Hindlimb muscle (tissue), 1 donor: Measurements from ENCODE around the gene UBE2I. TPM values are rescaled to one million over a fixed set of nuclear protein-coding genes. Genes with fewer than 3 reads are reported as not detected.
A peak's percentile ranks its signal among the peaks of the same experiment; 100 is the strongest.

ENCODE experiments used
- DNase-seq: peaks from one replicate; pipeline ENCODE4 v3.0.0-alpha.2; 2013
- polyA plus RNA-seq: library from polyadenylated mRNA; unstranded; fragments of 120-200 nt; gene quantifications from one replicate; pipeline ENCODE4 v1.2.1, GENCODE V29; 2013; ENCODE audit not compliant: insufficient read length

The UBE2I gene
- polyA plus RNA-seq, 1 donor = 101 TPM

DNA sequence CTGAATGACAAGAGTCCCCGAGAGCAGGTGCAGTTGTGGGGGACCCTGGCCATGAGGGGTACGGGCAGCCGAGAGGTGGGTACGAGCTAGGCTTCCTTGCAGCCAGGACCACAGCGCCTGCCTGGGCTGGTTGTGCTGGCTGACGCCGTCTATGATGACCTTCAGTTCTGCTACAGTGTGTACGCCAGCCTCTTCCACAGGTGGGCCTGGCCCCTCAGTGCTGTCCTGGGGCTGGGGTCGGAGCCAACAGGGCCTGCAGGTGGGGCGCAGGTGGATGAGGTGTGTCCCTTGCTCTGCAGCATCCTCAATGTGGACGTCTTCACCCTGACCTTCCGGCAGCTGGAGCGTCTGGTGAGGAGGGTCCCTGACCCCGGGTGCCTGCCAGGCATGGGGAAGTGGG is 35.1 kb downstream of the UBE2I start:
- no peak for DNase-seq

DNA sequence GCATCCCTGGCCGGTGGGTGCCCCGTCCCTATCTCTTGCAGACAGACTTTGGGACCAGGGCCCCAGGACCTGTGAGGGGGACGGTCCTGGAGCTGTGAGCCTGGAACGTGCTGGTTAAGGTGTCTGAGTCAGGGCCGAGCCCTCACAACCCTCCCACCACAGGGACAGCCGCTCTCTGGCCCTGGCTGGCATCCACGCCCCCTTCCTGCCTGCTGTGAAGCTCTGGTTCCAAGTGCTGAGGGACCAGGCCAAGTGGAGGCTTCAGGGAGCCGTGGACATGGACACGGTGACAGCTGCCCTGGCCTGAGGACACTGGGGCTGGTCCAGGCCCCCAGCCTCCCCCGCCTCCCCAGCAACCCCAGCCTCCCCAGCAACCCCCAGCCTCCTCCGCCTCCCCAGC is 35.7 kb downstream of the UBE2I start:
- no peak for DNase-seq

DNA sequence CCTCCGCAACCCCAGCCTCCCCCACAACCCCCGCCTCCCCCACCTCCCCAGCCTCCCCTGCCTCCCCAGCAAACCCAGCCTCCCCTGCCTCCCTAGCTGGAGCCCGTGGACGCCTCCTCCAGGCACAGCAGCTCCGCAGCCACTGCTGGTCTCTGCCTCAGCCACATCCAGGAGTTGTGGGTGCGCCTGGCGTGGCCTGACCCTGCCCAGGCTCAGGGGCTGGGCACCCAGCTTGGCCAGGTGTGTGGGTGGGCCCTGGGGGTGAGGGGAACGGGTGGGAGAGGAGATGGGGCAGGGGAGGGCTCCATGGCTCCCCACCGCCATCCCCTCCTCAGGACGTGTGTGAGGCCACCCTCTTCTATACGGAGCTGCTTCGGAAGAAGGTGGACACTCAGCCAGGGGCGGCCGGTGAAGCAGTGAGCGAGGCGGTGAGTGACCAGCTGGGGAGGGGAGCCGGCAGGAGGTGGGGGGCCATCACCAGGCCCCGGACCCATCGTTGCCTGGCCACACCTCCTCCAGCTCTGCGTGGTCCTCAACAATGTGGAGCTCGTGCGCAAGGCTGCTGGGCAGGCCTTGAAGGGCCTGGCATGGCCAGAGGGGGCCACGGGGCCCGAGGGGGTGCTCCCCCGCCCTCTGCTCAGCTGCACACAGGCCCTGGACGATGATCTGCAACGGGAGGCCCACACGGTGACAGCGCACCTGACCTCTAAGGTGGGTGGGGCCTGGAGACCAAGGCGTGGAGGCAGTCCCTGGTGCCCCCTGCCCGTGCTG is 36.4 kb downstream of the UBE2I start:
- DNase-seq = no peak

DNA sequence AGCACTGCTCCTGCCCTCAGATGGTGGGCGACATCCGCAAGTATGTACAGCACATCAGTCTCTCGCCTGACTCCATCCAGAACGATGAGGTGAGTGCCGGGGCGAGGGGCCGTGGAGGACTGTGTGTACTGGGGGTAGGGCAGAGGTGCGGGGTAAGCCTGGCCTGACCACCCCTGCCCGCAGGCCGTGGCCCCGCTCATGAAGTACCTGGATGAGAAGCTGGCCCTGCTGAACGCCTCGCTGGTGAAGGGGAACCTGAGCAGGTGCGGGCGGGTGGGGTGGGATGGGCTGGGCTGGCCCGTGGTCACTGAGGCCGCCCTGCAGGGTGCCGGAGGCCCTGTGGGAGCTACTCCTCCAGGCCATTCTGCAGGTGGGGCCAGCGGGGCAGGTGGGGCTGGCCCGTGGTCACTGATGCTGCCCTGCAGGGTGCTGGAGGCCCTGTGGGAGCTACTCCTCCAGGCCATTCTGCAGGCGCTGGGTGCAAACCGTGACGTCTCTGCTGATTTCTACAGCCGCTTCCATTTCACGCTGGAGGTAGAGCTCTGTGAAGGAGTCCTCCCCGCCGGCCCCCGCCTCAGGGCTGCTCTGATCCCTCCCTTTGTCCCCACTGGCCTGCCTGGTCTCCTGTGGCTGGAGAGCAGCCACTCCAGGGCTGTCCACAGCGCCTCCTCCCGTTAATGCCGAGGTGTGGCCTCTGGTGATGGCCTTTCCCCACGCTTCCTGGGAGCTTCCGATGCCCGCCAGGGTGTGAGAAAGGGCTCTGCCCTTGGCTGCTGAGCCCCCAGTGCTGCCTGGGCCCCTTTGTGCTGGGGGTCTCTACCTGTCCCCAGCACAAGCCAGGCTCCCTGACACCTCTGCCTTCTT is 37.2 kb downstream of the UBE2I start:
- no peak for DNase-seq

DNA sequence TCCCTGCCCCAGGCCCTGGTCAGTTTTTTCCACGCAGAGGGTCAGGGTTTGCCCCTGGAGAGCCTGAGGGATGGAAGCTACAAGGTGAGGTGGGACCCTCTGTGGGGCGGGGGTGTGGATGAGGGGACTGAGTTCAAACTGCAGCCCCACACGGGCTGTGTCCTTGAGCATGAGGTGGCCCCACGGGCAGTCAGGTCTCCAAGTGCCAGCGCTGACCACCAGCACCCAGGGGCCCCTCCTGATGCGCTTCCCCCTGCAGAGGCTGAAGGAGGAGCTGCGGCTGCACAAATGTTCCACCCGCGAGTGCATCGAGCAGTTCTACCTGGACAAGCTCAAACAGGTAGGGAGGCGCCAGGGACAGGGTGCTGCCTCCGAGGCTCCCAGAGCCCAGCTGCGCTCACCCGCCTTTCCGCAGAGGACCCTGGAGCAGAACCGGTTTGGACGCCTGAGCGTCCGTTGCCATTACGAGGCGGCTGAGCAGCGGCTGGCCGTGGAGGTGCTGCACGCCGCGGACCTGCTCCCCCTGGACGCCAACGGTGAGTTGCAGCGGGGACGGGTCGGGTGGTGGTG is 37.9 kb downstream of the UBE2I start:
- DNase-seq = no peak

DNA sequence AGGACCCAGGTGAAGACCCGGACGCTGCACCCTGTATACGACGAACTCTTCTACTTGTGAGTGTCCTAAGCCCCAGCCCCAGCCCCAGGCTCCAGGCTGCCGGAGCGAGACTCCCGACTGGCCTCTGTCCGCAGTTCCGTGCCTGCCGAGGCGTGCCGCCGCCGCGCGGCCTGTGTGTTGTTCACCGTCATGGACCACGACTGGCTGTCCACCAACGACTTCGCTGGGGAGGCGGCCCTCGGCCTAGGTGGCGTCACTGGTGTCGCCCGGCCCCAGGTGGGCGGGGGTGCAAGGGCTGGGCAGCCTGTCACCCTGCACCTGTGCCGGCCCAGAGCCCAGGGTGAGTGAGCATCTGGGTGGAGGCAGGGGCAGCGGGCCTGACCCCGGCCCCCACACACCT is 38.5 kb downstream of the UBE2I start:
- DNase-seq = no peak

DNA sequence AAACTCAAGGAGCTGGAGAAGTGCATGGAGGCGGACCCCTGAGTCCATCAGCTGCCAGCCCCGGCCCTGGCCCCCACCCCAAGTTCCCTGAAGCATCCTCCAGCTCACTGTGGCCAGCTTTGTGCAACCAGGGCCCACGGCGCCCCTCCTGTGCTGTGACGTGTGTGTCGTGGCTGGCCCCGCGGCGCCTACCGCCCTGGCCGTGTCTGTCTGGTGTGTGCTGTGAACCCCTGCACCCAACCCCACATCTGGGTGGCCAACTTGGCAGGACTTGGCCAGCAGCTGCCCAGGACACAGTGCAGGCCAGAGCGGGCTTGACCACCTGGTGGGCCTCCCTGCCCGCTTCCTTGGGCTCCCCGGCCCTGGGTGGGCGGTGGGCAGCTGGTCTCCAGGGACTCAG is 39.0 kb downstream of the UBE2I start:
- DNase-seq = no peak

DNA sequence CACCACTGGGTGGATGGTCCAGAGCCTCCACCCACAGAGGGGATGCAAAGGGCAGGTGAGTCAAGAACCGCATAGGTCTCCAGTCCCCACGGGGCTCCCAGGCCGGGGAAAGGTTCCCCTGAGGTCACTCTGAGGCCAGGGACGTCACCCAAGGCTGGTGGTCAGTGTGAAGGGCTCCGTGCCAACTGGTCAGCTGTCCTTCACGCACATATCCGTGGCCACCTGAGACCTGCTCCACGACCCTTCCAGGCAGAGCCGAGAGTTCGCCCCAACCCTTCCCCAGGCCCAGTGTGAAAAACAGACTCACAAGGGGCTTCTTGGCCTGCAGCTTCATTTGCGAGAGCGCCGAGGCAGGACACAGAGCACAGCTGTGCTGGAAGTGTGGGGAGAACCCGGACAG is 39.5 kb downstream of the UBE2I start:
- no peak for DNase-seq

DNA sequence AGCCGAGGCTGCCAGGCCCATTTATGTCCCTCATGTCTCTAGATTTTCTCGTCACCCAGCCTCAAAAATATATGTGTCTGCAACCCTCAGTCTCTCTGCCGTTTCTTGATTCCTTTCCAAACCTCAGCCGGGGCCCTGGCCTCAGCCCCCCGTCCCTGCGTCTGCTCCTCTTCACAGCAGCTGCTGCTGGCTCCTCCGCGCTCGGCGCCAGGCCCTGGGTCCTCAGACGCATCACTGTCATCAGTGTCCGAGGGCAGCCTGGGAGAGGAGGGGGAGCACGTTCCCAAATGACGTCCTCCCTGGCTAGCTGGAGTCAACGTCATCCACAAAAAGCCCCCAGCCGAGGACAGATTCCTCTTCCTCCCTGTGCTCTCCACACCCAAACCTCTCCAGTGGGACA is 39.9 kb downstream of the UBE2I start:
- no peak for DNase-seq

DNA sequence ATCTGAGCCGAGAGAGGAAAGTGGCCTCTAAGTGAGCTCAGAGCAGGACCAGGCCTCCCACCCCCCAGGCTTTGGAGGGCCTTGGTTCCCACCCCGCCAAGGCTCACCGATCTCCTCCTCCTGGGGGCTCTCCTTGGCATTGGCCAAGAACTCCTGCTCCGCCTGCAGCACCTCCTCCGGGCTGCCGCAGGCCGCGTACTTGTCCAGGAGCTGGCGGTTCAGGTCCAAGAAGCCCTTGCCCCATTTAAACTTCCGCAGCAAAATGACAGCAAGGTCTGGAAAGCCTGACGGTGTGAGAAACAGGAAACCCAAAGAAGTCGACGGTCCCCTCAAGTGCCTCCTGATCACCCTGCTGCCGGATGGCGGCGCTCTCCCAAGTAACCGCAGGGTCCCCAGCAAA is 40.5 kb downstream of the UBE2I start:
- DNase-seq = no peak

DNA sequence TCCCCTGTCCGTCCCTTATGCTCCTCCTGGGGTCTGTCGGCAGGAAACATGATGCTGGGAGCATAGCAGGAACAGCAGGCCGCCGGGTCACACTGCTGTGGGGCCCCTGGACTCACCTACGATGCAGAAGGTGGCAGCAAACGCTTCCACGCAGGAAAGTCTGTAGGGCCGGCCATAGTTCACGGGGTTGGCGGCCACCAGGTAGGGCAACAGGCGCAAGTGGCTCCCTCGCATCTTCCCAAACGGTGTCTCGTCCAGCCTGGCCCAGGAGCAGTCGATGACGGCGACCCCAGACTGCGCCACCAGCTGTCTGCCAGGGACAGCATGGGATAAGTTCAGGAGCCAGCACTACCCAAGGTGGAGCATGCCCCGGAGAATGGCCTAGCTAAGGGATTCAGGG is 41.3 kb downstream of the UBE2I start:
- DNase-seq = no peak

DNA sequence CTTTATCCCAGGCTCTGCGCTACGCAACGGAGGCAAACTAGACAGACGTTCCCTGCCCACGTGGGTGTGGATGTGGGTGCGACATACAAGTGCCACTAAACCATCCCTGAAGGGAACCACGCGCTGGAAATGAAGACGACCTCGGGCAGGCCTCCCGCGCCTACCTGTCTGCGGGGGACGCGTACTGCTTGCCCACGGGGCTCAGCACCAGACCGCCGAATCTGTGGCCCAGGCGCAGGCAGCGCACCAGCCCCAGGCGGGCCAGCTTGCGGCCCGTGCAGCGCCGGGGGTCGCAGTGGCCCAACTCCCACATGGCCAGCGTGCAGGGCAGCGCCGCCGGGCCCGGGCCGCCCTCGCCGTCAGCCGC is 41.8 kb downstream of the UBE2I start:
- DNase-seq = no peak

DNA sequence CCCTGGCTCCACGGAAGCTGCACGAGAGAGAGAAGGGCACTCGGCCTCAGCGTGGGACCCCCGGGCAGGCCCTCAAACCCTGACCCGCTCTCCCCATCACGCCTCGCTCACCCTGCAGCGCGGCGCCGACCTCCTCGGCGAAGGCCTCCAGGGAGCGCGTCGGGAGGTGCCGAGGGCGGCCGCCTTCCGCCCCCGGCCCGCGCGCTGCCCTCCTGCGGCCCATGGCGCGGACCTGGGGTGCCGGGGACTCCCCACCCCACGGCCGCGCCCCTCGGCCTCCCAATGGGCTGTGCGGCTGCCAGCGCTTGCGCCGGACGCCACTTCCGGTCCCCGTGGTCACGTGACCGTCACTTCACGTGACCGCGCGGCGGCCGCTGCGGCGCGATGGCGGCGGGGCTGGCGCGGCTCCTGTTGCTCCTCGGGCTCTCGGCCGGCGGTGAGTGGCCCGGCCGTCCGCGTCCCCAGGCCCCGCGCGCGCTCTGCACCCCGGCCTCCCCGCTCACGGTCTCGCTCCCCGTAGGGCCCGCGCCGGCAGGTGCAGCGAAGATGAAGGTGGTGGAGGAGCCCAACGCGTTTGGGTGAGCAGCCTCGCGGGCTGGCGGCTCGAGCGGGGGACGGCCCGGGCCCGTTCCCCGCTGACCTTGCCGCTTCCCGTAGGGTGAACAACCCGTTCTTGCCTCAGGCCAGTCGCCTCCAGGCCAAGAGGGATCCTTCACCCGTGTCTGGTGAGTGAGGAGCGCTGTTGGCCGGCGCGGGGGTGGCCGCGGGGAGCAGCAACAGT is 42.3 kb downstream of the UBE2I start, which contains the start of the genes GNPTG and TSR3:
Gene GNPTG (plus strand): TSS at position 350 of the 781 bp plus-strand sequence. CDS start 35 bp downstream, at position 385.
Gene TSR3 (minus strand): TSS at position 297 of the 781 bp plus-strand sequence. CDS start 74 bp downstream, at position 223.
- DNase-seq = peak; percentile 93

DNA sequence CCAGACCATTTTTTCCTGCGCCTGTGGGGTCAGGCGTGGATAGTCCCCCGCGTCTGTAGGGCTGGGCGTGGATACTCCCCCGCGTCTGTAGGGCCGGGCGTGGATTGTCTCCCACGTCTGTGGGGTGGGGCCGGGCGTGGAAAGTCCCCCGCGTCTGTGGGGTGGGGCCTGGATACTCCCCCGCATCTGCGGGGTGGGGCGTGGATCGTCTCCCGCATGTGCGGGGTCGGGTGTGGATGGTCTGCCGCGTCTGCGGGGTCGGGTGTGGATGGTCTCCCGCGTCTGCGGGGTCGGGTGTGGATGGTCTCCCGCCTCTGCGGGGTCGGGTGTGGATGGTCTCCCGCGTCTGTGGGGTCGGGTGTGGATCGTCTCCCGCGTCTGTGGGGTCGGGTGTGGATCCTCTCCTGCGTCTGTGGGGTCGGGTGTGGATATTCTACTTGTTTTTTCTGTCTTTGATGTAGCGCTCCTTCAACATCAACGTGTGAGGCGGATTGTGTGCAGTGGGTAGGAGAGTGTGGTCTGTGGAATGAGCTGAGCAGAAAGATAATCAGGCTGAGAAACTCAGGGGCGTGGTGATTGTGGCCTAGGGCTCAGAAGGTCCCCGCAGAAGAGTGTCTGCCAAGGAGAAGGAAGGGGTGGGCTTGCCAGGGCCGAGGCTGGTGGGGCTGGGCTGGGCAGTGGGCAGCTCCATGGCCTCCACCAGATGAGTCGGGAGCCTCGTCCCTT is 45.5 kb downstream of the UBE2I start:
- DNase-seq = no peak

DNA sequence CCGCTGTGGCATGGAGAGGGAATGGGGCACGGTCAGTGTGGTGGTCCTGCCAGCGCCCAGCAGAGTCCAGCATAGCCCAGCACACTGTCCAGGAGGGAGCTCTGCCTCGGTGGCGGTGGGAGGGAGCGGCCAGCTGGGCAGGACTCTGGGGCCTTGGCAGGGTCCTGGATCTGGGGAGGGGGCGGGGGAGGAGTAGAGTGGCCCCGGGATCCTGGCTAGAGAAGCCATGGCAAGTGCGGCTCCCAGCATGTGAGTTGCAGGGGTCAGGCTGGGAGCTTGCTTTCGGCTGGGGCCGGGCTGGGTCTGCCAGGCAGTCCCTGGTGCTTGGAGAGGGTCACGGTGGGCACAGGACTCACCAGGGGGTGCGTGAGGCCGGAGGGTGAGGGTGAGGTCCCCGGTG is 46.2 kb downstream of the UBE2I start:
- DNase-seq = no peak

DNA sequence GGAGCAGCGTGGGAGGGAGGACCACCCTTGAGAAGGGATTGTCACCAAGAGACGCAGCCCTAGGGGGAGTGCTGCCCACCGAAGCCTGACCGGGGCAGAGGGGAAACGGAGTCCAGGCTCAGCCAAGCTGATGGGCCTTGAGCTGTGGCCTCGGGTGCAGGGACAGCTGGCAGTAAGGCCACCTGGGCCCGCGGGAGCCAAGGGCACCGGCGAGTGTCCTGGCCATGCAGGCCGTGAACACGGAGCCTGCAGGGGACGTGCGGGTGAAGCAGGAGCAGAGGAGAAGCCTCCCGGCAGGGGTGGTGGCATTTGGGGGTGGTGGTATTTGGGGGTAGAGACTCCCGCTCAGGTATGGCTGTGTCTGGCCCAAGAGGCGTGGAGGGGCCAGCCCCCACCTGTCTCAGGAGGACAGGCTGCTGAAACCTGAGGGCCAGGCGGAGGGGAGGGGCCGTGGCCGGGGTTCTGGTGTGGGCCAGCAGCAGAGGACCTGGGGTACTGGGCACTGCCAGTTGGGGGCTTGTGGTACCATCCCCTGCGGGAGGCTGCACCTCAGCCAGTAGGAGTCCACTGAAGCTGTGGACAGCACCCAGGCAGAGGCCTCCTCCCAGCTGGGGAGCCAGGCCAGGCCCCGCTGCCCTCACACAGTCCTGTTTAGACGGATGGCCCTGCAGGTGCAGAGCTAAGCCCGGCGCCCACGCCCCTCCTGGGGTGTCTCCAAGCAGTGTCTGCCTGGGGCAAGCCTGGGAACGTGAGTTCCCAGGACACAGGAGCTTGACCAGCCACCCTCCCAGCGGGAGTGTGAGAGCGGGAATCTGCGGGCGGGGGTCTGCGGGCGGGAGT is 46.8 kb downstream of the UBE2I start:
- no peak for DNase-seq

DNA sequence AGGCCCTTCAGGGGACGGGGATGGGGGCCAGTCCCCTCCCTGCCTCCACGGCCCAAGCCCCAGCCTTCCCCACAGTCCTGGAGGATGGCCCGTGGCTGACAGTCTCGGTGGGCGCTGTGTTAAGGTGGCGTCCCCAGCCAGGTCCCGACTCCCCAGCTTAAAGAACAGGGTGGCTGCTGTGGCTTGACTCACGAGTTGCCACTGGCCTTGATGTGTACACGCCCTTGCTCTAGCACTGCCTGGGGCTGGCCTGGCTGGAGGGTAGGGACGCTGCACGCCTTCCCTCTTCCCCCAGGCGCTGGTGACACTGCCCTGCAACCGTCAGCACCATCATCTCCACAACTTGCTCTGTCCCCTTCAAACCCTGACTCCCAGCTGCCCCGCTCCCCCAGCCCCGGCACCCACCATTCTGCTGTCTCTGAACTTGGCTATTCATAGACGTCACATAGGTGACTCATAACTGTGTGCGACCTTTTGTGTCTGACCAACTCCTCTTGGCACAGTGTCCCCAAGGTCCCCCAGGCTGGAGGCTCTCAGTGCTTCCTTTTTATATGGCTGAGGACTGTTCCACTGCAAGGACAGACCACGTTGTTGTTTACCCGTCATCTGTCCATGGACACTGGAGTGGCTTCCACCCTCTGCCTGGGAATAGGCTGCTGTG is 48.6 kb downstream of the UBE2I start:
- DNase-seq = no peak

DNA sequence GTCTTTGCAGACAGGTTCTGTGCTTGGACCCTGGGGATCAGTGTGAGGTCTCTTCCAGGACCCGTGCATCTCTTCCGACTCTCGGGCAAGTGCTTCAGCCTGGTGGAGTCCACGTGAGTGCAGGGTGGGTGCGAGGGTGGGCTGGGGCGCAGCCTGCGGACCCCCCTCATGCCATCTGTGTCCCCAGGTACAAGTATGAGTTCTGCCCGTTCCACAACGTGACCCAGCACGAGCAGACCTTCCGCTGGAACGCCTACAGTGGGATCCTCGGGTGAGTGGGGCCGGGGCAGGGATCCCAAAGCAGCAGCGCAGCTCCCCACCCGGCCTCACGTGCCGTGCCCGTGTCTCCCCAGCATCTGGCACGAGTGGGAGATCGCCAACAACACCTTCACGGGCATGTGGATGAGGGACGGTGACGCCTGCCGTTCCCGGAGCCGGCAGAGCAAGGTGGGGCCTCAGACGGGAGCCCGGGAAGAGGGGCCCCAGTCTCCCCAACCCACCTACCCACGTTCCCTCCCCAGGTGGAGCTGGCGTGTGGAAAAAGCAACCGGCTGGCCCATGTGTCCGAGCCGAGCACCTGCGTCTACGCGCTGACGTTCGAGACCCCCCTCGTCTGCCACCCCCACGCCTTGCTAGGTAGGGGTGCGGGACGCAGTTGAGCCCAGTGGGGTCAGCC is 52.4 kb downstream of the UBE2I start:
- DNase-seq = no peak

DNA sequence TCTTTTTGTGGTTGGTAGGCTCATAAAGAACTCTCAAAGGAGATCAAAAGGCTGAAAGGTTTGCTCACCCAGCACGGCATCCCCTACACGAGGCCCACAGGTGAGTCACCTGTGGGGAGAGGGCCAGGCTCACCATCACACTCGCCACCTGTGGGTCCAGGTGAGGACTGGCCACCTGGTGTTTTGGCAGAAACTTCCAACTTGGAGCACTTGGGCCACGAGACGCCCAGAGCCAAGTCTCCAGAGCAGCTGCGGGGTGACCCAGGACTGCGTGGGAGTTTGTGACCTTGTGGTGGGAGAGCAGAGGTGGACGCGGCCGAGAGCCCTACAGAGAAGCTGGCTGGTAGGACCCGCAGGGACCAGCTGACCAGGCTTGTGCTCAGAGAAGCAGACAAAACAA is 53.4 kb downstream of the UBE2I start:
- DNase-seq = no peak
